Caco-2 (cell line): ENCODE measurements around the gene TUBA1C. TPM values are rescaled to one million over a fixed set of nuclear protein-coding genes. Genes with fewer than 3 reads are reported as not detected.
"Not testable (repeated sequence)": the region's sequence is repeated elsewhere in the genome, so short reads cannot be mapped to it uniquely, and the experiment has no call there.

Experiments
- BruUV-seq: library from RNA; stranded (reverse); fragments of 400-500 nt; replicated peaks from 2 replicates; lab custom pipeline; 2021; lab: Mats Ljungman, UMichigan
- CTCF ChIA-PET: fragments of 300-600 bp; sonication (Branson Sonifier 250); formaldehyde crosslinking; loops from one replicate; lab custom pipeline; 2022; ENCODE audit warnings: antibody characterized with exemption; lab: Charles Lee
- POLR2A ChIA-PET: fragments of 300-600 bp; sonication (Branson Sonifier 250); formaldehyde crosslinking; loops from one replicate; lab custom pipeline; 2022; ENCODE audit warnings: antibody characterized with exemption; lab: Charles Lee
- DNase-seq, 2 experiments: peaks; one replicate each; pipeline versions ENCODE4 v3.0.0 to v3.0.0-alpha.2; 2020 to 2022
- H3K27me3 ChIP-seq: replicated peaks from 2 replicates; pipeline ENCODE4 v1.6.0; 2011; ENCODE audit warnings: low read length; ENCODE audit not compliant: control insufficient read depth, insufficient read depth
- H3K36me3 ChIP-seq: 2 replicates; pipeline ENCODE4 v1.5.1; 2011; ENCODE audit warnings: low read length; ENCODE audit not compliant: control insufficient read depth, insufficient read depth
- H3K4me1 ChIP-seq: fragments of 250-450 bp; sonication (Bioruptor Pico); 2 replicates; pipeline ENCODE4 v1.5.1; 2020; ENCODE audit warnings: mild to moderate bottlenecking
- H3K4me3 ChIP-seq: 2 replicates; pipeline ENCODE4 v1.5.1; 2011; ENCODE audit warnings: low read depth, mild to moderate bottlenecking, control low read depth, low read length
- H3K9me3 ChIP-seq: fragments of 250-450 bp; sonication (Bioruptor Pico); 2 replicates; pipeline ENCODE4 v1.5.1; 2020; ENCODE audit warnings: mild to moderate bottlenecking, moderate library complexity
- H3K27ac Mint-ChIP-seq: one replicate; pipeline ENCODE4 v1.8.0; 2022; ENCODE audit warnings: mixed read lengths; ENCODE audit not compliant: unreplicated experiment
- H3K27me3 Mint-ChIP-seq: one replicate; pipeline ENCODE4 v1.8.0; 2022; ENCODE audit warnings: mixed read lengths; ENCODE audit not compliant: insufficient read depth, unreplicated experiment
- H3K36me3 Mint-ChIP-seq: one replicate; pipeline ENCODE4 v1.8.0; 2022; ENCODE audit warnings: mild to moderate bottlenecking, mixed read lengths; ENCODE audit not compliant: insufficient read depth, unreplicated experiment
- H3K4me1 Mint-ChIP-seq: one replicate; pipeline ENCODE4 v1.8.0; 2022; ENCODE audit warnings: low read depth, mixed read lengths; ENCODE audit not compliant: unreplicated experiment
- H3K4me3 Mint-ChIP-seq: one replicate; pipeline ENCODE4 v1.8.0; 2022; ENCODE audit warnings: mild to moderate bottlenecking, moderate library complexity, mixed read lengths; ENCODE audit not compliant: unreplicated experiment
- H3K9me3 Mint-ChIP-seq: one replicate; pipeline ENCODE4 v1.8.0; 2022; ENCODE audit warnings: mixed read lengths; ENCODE audit not compliant: unreplicated experiment
- intact Hi-C: fragments of 100-400 bp; cut with micrococcal nuclease; formaldehyde crosslinking; loops from one replicate; pipeline ENCODE4 v1.10.0; 2022; ENCODE audit not compliant: unreplicated experiment
- total RNA-seq: library from RNA; stranded (reverse); gene quantifications from 2 replicates; pipeline ENCODE4 v1.2.3, GENCODE V29; 2022
- TF ChIP-seq, protein P1 (sequence below), 2 experiments: fragments of 200-600 bp in 1 of 2; IDR thresholded peaks; 1 replicate in 1 of 2; 2 replicates in 1 of 2; pipeline versions ENCODE4 v1.5.1 to v1.8.0; 2011 to 2022; ENCODE audit warnings: antibody characterized with exemption in 1 of 2, control low read depth in 1 of 2, inconsistent platforms in 1 of 2, low read depth in 1 of 2, low read length in 1 of 2, mild to moderate bottlenecking in 1 of 2, moderate library complexity in 1 of 2; ENCODE audit not compliant: insufficient read depth in 1 of 2, severe bottlenecking in 1 of 2, unreplicated experiment in 1 of 2

The TUBA1C gene
- total RNA-seq, 1 experiment from 2014 or later: 638 TPM

- Histone ChIP-seq H3K9me3 (no peaks in the 10 kb centered on the region), H3K36me3 (no peaks in the 10 kb centered on the region), H3K4me3 (no peak overlapping the region), H3K4me1 (0 out of 2 replicates have a peak, but pooled peaks cover 5% of the 10 kb centered on the region), H3K27me3 (no peaks in the 10 kb centered on the region)
- peaks cover 10% of the 10 kb centered on the region for H3K27me3 Mint-ChIP-seq
- BruUV-seq: no TSS peak
- H3K9me3 Mint-ChIP-seq: no peaks in the 10 kb centered on the region
- no peaks in the 10 kb centered on the region for H3K36me3 Mint-ChIP-seq
- ChIA-PET POLR2A (interaction anchor here (0.6 to 1.6 kb wide), 2 partner anchors 19 to 38 kb away, joined by 4 to 5 read pairs; partner anchors contain the start of gene TROAP), CTCF (interaction anchor here (0.6 to 1.2 kb wide), 3 partner anchors 9 to 157 kb away, joined by 3 to 4 read pairs (median 3); partner anchors contain the start of gene PRPH)
- no peak overlapping the region for H3K27ac Mint-ChIP-seq
- no peak for DNase-seq
- peaks cover 18% of the 10 kb centered on the region for H3K4me1 Mint-ChIP-seq
- TF ChIP-seq, protein P1, sequence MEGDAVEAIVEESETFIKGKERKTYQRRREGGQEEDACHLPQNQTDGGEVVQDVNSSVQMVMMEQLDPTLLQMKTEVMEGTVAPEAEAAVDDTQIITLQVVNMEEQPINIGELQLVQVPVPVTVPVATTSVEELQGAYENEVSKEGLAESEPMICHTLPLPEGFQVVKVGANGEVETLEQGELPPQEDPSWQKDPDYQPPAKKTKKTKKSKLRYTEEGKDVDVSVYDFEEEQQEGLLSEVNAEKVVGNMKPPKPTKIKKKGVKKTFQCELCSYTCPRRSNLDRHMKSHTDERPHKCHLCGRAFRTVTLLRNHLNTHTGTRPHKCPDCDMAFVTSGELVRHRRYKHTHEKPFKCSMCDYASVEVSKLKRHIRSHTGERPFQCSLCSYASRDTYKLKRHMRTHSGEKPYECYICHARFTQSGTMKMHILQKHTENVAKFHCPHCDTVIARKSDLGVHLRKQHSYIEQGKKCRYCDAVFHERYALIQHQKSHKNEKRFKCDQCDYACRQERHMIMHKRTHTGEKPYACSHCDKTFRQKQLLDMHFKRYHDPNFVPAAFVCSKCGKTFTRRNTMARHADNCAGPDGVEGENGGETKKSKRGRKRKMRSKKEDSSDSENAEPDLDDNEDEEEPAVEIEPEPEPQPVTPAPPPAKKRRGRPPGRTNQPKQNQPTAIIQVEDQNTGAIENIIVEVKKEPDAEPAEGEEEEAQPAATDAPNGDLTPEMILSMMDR (IDR thresholded peaks at IDR 0.05; ENCODE audit: insufficient read depth in 1 of 2, low read depth in 1 of 2, low read length in 1 of 2, severe bottlenecking in 1 of 2, unreplicated experiment in 1 of 2): no peak
- intact Hi-C loops: no loop called here
- H3K4me3 Mint-ChIP-seq: no peak overlapping the region
Measured at GRCh38 chr12:49304161-49304560, 39.3 kb downstream of the TUBA1C start.

DNA sequence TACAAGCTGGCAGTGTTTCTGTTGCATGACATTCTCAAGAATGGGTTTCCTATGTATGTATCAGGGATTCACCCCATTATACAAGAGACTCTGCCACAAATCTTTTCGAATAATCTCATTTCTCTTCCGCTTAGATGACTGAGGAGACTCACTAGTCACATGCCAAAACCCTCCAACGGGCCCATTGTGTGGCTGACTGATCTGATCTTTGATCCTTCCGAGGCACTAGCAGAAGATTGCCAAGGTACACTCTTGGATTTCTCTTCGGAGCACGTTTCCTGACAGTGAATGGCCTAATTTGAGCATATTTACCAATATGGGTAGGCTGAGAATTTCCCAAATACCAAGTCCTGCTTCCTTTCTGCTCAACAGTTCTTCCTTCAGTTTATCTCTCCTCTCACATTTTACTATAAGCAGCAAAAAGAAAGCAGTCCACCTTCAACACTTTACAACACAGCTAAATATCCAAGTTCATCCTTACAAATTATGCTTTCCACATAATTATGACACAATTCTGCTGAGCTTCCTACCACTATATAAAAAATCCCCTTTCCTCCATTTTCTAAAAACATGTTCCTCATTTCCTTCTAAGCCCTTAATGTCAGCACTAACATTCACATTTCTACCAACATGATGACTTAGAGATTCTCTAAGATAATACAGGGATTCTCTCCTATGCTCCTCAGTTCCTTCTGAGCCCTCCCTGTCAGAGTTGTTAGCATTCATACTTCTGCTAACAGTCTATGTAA, 41.1 kb downstream of the TUBA1C start:
- peaks cover 10% of the 10 kb centered on the region for H3K27me3 Mint-ChIP-seq
- TF ChIP-seq, protein P1 (IDR thresholded peaks at IDR 0.05; ENCODE audit: insufficient read depth in 1 of 2, low read depth in 1 of 2, low read length in 1 of 2, severe bottlenecking in 1 of 2, unreplicated experiment in 1 of 2): no peak

GRCh38 chr12:49309386-49309785, 44.5 kb downstream of the TUBA1C start:
- TF ChIP-seq, protein P1 (IDR thresholded peaks at IDR 0.05; ENCODE audit: insufficient read depth in 1 of 2, low read depth in 1 of 2, low read length in 1 of 2, severe bottlenecking in 1 of 2, unreplicated experiment in 1 of 2): no peak
- H3K4me3 Mint-ChIP-seq: no peak overlapping the region
- H3K4me1 Mint-ChIP-seq: peaks cover 7% of the 10 kb centered on the region
- intact Hi-C loops: no loop called here
- no peak overlapping the region for H3K4me3 ChIP-seq
- POLR2A ChIA-PET: interaction anchor here (1.1 kb wide), 1 partner anchor 14 kb away, joined by 5 read pairs; the partner anchor contains the start of gene TROAP
- no peak for DNase-seq
- H3K9me3 ChIP-seq: no peaks in the 10 kb centered on the region
- no peaks in the 10 kb centered on the region for H3K9me3 Mint-ChIP-seq
- no TSS peak for BruUV-seq
- H3K4me1 ChIP-seq: no peaks in the 10 kb centered on the region
- peaks cover 5% of the 10 kb centered on the region for H3K27me3 Mint-ChIP-seq
- H3K27ac Mint-ChIP-seq: no peak overlapping the region
- CTCF ChIA-PET: interaction anchor here (1.0 kb wide), 1 partner anchor 12 kb away, joined by 4 read pairs; no protein-coding TSS in a partner anchor
- H3K36me3 ChIP-seq: no peaks in the 10 kb centered on the region
- no peaks in the 10 kb centered on the region for H3K36me3 Mint-ChIP-seq
- no peaks in the 10 kb centered on the region for H3K27me3 ChIP-seq

More for the DNA sequence above, 41.1 kb downstream of the TUBA1C start:
- Histone ChIP-seq H3K36me3 (no peaks in the 10 kb centered on the region), H3K9me3 (no peaks in the 10 kb centered on the region), H3K27me3 (no peaks in the 10 kb centered on the region), H3K4me1 (0 out of 2 replicates have a peak, but pooled peaks cover 5% of the 10 kb centered on the region), H3K4me3 (no peak overlapping the region)
- Mint-ChIP-seq H3K27ac (no peak overlapping the region), H3K9me3 (no peaks in the 10 kb centered on the region), H3K36me3 (no peaks in the 10 kb centered on the region), H3K4me3 (no peak overlapping the region), H3K4me1 (peaks cover 18% of the 10 kb centered on the region)
- ChIA-PET CTCF (interaction anchor here (0.9 to 1.2 kb wide), 2 partner anchors 9 kb away, joined by 3 to 4 read pairs; no protein-coding TSS in a partner anchor), POLR2A (interaction anchor here (0.6 kb wide), 1 partner anchor 195 kb away, joined by 4 read pairs; no protein-coding TSS in a partner anchor)
- intact Hi-C loops: no loop called here
- no peak for DNase-seq
- no TSS peak for BruUV-seq

GRCh38 chr12:49310451-49311000, 45.6 kb downstream of the TUBA1C start:
- H3K4me1 ChIP-seq, H3K36me3 ChIP-seq, H3K27ac Mint-ChIP-seq, H3K36me3 Mint-ChIP-seq, H3K4me3 ChIP-seq, H3K9me3 Mint-ChIP-seq, H3K27me3 Mint-ChIP-seq, POLR2A ChIA-PET, intact Hi-C loops, H3K4me1 Mint-ChIP-seq, DNase-seq, H3K4me3 Mint-ChIP-seq, H3K27me3 ChIP-seq, BruUV-seq, H3K9me3 ChIP-seq: not testable (repeated sequence)
- CTCF ChIA-PET: interaction anchor here (0.9 kb wide), 1 partner anchor 36 kb away, joined by 3 read pairs; the partner anchor contains the start of gene DNAJC22
